ENCODE data around the gene CLNS1A.

- no peak for TF ChIP-seq CTCF (IDR thresholded peaks at IDR 0.05; ENCODE audit: poor library complexity, severe bottlenecking)
- no peak for TF ChIP-seq SMC3 (conservative IDR thresholded peaks at IDR 0.05; ENCODE audit: poor library complexity)
- no peak for TF ChIP-seq EZH2 (IDR thresholded peaks at IDR 0.05; ENCODE audit: borderline replicate concordance, insufficient read depth, low read length, poor library complexity, severe bottlenecking)
- no peak for TF ChIP-seq EP300 (conservative IDR thresholded peaks at IDR 0.05; ENCODE audit: poor library complexity, severe bottlenecking)
- peak; percentile 70 for TF ChIP-seq TAF1 (IDR thresholded peaks at IDR 0.05; ENCODE audit: low read depth)
- peak; percentile 67 for TF ChIP-seq POLR2AphosphoS5 (IDR thresholded peaks at IDR 0.05)
- no peak for TF ChIP-seq REST (IDR thresholded peaks at IDR 0.05; ENCODE audit: borderline replicate concordance)
- TF ChIP-seq MXI1 (conservative IDR thresholded peaks at IDR 0.05; ENCODE audit: poor library complexity, severe bottlenecking), result peak; percentile 16
- no peak for TF ChIP-seq RAD21 (conservative IDR thresholded peaks at IDR 0.05)
These were observed 47.9 kb downstream of the CLNS1A start, which contains the start of gene AQP11 for GRCh38 chr11:77589521-77590193.

Measured in neural cell (in vitro differentiated cells).